Epithelial cell of alveolus of lung (primary cell): ENCODE results near the gene CASP3. TPM values are rescaled to one million over a fixed set of nuclear protein-coding genes. Genes with fewer than 3 reads are reported as not detected.

Experiments used
- total RNA-seq: library from RNA; depleted of rRNA; stranded (reverse); fragments of >200 nt; gene quantifications from 2 replicates; pipeline ENCODE4 v1.2.1, GENCODE V29; 2015

The CASP3 gene
- 32.2 and 33.1 TPM in 2 replicates for total RNA-seq

DNA sequence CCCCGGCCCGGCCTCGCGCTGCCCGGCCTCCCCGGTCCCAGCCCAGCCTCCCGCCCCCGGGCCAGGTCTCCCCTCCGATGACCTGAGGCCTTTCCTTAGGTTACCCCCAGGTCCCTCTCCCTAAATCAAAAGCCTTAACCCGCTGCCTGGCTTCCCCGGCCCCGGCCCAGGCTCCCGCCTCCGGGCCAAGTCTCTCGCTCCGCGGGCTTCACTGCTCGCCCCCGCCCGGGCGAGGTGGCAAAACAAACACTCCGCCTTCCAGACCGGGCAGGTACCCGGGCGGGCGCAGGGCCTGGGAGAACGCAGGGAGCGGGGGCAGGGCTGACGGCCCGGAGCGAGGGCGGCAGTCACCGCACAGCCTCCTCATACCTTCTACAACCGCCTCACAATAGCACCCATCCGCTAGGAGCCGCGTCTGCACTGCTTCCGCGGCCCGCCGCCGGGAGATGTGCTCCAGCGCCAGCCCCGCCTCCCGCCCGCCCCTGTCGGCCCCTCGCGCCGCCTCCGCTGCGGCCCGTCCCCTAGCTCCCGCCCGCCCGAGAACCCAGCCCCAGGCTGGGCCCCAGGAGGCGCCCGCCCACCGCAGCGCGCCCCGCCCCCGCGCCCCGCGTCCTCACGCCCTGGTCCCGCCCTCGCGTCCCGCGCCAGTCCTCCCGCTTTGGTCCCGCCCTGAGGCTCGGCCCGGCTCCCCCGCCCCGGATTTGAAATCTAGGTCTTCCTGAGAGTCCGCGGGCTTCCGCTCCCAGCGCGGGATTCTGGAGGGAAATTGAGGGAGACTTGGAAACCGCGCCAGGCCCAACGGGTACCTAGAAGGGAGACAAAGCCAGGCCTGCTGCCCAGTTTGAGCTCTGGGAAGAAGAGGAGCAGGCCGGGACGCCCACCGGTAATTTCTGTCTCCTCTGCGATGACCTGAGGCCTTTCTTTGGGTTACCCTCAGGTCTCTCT is at the start of gene CASP3, which contains the start of gene PRIMPOL:
Gene CASP3, minus strand, starts transcription at position 422 of the 945 bp plus-strand sequence. CDS start 10,994 bp downstream, outside the sequence.
Gene PRIMPOL, plus strand, starts transcription at position 713 of the 945 bp plus-strand sequence. CDS start 7,403 bp downstream, outside the sequence.

Other genes starting within 250 kb of the CASP3 start
- 20.6 and 31.5 TPM in 2 replicates for gene IRF2, start 174.9 kb downstream of the CASP3 start, total RNA-seq
- gene PRIMPOL, start 291 bp upstream of the CASP3 start, total RNA-seq, result 11.5 and 12.0 TPM in 2 replicates
- gene CENPU, start 84.6 kb upstream of the CASP3 start, total RNA-seq, result 9.0 and 22.9 TPM in 2 replicates
- gene ACSL1, start 176.5 kb upstream of the CASP3 start, total RNA-seq, result 12.4 and 24.6 TPM in 2 replicates